ENCODE results near the gene PHTF1.

The PHTF1 gene

DNA sequence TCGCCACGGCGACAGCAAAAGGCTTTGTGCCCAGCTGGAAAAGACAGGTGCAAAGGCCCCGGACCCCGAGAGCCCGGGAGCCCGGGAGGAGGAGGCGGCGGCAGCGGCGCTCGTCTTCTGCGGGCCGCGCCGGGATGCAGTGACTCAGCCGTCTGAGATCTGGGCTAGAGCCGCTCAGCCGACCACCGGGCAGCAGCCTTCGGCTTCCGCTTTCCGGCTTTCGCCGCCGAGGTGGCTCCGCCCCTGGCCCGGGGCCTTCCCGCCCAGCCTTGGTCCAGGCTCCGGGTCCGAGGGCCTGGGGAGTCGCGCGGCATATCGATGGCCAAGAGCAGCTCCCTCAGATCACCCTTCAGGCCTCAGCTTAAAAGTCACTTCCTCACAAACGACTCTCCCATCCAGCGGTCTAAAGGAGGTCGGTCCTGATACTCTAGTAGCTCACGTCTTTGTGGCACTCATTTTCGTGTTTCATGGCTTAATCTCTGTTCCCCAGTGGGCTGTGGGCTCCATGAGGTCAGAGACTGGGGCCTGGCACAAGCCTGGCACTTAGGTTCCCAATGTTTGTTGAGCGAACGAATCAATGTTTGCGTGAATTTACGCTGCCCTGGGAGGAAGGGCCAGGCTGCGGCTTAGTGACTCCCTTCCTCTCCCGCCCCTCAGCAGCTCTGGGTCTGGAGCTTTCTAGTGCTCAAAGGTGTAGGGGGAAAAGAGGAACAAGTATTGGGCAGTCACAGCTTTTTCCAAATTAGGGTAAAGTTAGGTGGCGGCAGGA is at the start of gene PHTF1:
Gene PHTF1 (minus strand): TSS at position 154 of the 769 bp plus-strand sequence. CDS start 783 bp downstream, outside the sequence.
- in situ Hi-C loops (cut with MboI; ENCODE audit: low sequenced_read_pairs) = no loop called here

- in situ Hi-C loops (cut with MboI; ENCODE audit: low sequenced_read_pairs) = no loop called here
These were observed 49.3 kb upstream of the PHTF1 start for GRCh38 chr1:113808450-113809195.

DNA sequence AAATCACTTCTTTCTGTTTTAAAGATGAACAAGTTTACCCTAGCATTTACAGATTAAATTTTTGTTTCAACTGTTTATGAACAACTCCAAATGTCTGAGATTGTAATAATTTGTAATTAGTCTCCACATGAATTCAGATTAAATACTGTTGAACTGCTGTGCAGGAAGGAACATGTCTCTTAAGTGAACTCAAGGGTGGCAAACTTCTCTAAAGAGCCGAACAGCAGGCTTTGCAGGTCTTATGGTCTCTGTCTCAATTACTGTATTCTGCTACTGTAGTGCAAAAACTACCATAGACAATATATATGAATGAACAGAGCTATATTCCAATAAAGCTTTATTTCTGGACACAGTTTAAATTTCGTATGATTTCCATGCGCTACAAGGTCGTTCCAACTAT is 46.4 kb upstream of the PHTF1 start:
- in situ Hi-C loops (cut with MboI; ENCODE audit: low sequenced_read_pairs) = no loop called here

GRCh38 chr1:113805256-113805531 is 45.9 kb upstream of the PHTF1 start:
- in situ Hi-C loops (cut with MboI; ENCODE audit: low sequenced_read_pairs) = no loop called here

GRCh38 chr1:113804421-113805255 is 45.4 kb upstream of the PHTF1 start:
- in situ Hi-C loops (cut with MboI; ENCODE audit: low sequenced_read_pairs) = no loop called here

DNA sequence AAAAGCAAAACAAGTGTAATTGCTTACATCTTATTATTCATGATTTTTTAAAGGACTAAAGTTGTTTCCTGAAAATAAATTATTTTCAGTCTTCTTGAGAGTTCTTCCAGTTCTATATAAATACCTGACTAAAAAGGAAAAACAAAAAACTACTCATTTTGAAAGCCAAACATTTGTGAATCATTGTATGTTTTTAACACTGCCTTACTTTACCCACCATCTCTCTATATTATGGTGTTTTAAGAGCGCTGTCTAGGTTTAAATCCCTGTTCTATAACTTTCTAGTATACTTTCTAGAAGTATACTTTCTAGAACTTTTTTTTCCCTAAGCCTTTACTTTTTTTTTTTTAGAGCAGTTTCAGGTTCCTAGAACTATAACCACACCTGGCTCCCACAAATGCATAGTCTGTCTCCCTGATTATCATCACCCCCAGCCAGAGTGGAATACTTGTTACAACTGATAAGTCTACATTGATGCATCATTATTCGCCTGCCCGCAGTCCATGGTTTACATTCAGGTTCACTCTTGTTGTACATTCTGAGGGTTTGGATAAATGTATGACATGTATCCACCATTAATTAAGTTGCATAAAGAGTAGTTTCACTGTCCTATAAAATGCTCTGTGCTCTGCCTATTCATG is 43.2 kb upstream of the PHTF1 start:
- in situ Hi-C loops (cut with MboI; ENCODE audit: low sequenced_read_pairs) = no loop called here

- in situ Hi-C loops (cut with MboI; ENCODE audit: low sequenced_read_pairs) = no loop called here
These were observed 41.2 kb upstream of the PHTF1 start for GRCh38 chr1:113800487-113800886.

- in situ Hi-C loops (cut with MboI; ENCODE audit: low sequenced_read_pairs) = no loop called here
These were observed 38.2 kb upstream of the PHTF1 start for GRCh38 chr1:113797472-113797871.

DNA sequence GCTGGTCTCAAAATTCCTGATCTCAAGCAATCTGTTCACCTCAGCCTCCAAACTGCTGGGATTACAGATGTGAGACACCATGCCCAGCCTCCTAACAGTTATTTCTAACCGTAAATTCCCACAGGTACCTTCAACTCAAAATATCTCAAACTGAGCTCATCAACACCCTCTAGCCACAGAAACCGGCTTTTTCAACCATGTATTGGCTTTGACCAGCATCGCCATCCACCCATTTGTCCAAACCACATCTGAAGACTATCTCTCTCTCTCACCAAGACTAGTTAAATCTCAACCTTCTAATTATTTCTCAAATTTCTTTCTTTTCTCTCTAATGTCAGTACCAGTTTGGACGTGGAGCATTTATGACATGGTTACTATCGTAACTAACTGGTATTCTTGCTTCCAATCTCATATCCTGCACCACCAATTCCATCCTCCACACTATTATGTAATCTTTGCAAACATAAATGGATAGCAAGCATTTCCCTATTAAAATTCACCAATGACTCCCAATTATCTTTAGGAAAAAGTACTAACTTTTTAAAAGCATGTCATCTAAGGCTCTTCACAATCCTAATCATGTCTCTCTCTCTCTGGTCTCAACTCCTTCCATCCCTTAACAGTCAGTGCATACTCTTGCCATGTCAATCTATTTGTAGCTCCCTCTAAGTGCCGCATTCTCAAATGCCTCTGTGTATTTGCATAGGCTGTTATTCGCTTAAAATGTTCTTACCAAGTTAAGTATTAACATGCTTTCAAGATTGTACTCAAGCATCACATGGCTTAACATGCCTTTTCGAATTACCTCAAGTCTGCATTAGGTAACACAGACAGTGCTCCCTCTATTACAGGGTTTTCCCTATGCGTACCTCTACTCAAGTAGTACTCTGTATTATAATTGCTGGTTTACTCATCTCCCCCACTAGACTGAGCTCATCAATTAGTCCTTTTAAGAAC is 34.9 kb upstream of the PHTF1 start:
- in situ Hi-C loops (cut with MboI; ENCODE audit: low sequenced_read_pairs) = no loop called here

GRCh38 chr1:113792986-113793385 is 33.7 kb upstream of the PHTF1 start:
- in situ Hi-C loops (cut with MboI; ENCODE audit: low sequenced_read_pairs) = no loop called here

DNA sequence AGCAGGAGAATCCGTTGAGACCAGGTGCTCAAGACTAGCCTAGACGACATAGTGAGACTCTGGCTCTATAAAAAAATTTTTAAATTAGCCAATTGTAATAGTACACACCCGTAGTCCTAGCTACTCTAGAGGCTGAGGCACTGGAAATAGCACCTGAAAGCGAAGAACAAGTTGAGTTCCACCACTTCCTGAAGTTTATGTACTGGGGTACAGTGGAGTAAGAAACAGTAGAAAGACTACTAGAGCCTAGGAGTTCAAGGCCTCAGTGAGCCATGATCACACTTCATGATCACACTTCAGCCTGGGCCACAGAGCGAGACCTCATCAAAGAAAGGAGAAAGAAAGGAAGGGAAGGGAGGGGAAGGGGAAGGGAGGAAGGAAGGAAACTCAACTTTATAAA is 33.2 kb upstream of the PHTF1 start:
- in situ Hi-C loops (cut with MboI; ENCODE audit: low sequenced_read_pairs) = no loop called here

GRCh38 chr1:113788802-113789201 is 29.5 kb upstream of the PHTF1 start:
- in situ Hi-C loops (cut with MboI; ENCODE audit: low sequenced_read_pairs) = no loop called here

DNA sequence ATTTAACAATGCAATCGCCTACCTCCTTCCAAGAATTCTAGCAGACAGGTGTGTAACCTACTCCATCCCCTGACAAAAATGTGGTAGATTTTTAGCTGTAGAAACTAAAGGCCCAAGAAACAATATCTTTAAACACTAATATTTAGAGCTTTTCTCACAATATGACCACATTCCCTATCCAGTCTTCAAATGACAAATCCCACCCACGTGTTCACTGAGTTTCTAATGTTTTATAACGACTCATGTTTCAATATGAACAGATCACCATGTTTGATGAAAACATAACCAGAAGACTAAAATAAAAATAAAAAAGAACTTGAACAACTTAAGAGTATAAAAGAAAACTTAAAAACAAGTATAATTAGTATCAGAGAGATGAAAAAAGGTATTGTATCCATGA is 28.4 kb upstream of the PHTF1 start:
- in situ Hi-C loops (cut with MboI; ENCODE audit: low sequenced_read_pairs) = no loop called here

GRCh38 chr1:113786069-113786468 is 26.8 kb upstream of the PHTF1 start:
- in situ Hi-C loops (cut with MboI; ENCODE audit: low sequenced_read_pairs) = no loop called here

DNA sequence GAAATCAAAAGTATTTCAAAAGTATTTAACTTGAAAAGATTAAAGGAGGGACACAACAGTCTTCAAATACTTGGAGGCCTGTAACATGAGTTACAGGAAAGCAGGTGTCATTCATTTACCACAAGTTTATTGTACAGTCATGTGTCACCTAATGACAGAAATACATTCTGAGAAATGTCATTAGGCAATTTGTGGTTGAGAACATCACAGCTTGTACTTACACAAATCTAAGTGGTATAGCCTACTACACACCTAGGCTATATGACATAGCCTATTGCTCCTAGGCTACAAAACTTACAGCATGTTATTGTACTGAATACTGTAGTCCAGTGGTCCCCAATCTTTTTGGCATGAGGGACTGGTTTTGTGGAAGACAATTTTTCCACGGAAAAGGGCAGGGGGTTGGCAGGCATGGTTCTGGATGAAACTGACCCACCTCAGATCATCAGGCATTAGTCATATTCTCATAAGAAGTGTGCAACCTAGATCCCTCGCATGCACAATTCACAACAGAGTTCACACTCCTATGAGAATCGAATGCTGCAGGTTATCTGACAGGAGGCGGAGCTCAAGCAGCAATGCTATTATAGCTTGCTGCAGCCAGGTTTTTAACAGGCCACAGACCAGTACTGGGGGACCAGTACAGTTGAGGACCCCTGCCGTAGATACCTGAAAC is 25.0 kb upstream of the PHTF1 start:
- in situ Hi-C loops (cut with MboI; ENCODE audit: low sequenced_read_pairs) = no loop called here

DNA sequence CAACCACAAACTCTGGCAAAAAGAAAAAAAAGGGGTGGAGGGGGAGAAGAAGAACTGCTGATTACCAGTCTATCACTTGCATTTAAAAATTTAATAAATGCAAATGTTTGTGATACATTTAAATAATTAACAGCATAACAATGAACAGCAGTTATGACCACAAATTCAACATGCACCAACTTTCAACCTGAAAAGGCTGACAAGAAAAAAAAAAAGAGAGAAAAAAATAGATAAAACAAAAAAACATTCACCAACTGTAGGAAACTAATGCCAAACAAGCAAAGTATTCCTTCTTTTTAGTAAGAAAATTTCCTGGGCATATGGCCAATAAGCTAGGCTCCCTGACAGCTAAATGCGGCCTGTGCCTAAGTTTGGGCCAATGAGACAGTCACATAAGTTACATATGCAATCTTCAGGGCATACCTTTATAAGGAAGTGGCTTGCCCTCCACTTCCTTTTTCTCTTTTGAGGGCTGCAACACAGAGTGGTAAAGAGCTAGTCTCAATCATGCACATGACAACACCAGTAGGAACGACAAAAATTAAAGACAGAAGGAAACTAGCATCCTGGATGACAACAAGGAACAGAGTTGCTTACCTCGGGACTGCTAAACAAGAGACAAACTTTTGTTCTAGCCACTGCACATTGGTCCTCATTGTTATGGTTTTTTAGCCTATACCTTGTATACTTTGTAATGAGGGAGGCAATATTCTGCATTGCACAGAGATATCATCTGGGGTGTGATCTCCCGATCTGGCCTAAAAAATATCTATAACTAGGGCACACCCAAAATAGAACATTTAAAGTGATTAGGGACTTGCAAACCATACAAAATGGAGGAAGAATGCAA is 24.2 kb upstream of the PHTF1 start:
- in situ Hi-C loops (cut with MboI; ENCODE audit: low sequenced_read_pairs) = no loop called here

- in situ Hi-C loops (cut with MboI; ENCODE audit: low sequenced_read_pairs) = no loop called here
These were observed 23.1 kb upstream of the PHTF1 start for GRCh38 chr1:113782406-113782805.

- in situ Hi-C loops (cut with MboI; ENCODE audit: low sequenced_read_pairs) = no loop called here
These were observed 21.3 kb upstream of the PHTF1 start for GRCh38 chr1:113780374-113781146.

Measured in HL-60/S4 treated with retinoic acid at 250 ng/mL for 4 days and 3 days (cell line).